IMR-90 (cell line): Measurements from ENCODE around the gene NLRC3. TPM values are rescaled to one million over a fixed set of nuclear protein-coding genes. Genes with fewer than 3 reads are reported as not detected.

ENCODE experiments used
- ATAC-seq: fragments of 200-7000 bp; cut with Tn5 transposase; 2 replicates; pipeline ENCODE4 v1.9.1; 2020; ENCODE audit warnings: low read depth, mild to moderate bottlenecking, moderate library complexity
- BruUV-seq: library from RNA; stranded (reverse); fragments of 400-500 nt; replicated peaks from 2 replicates; lab custom pipeline; 2021; lab: Mats Ljungman, UMichigan
- CTCF ChIA-PET: fragments of 300-600 bp; formaldehyde crosslinking; extraction: SDS; loops from one replicate; lab custom pipeline; 2021; ENCODE audit warnings: antibody characterized with exemption; lab: Yijun Ruan, JAX
- POLR2A ChIA-PET: fragments of 300-600 bp; sonication (Branson Sonifier 250); formaldehyde crosslinking; loops from one replicate; lab custom pipeline; 2022; ENCODE audit warnings: antibody characterized with exemption; ENCODE audit not compliant: unreplicated experiment; lab: Charles Lee
- DNase-seq: peaks from one replicate; pipeline ENCODE4 v3.0.0; 2013
- H2AFZ ChIP-seq: replicated peaks from 2 replicates; pipeline ENCODE3; 2013; ENCODE audit warnings: low read length, mild to moderate bottlenecking; ENCODE audit not compliant: poor library complexity
- H2AK5ac ChIP-seq: 2 replicates; pipeline ENCODE4 v1.6.1; 2013; ENCODE audit warnings: low read depth, low read length, inconsistent platforms
- H2AK9ac ChIP-seq: replicated peaks from 2 replicates; pipeline ENCODE3; 2013; ENCODE audit warnings: mild to moderate bottlenecking, low read depth, low read length, moderate library complexity; ENCODE audit not compliant: poor library complexity
- H2BK120ac ChIP-seq: 2 replicates; pipeline ENCODE4 v1.6.1; 2013; ENCODE audit warnings: low read depth, low read length, inconsistent platforms
- H2BK15ac ChIP-seq: 3 replicates; pipeline ENCODE4 v1.6.1; 2013; ENCODE audit warnings: low read depth, low read length, inconsistent platforms
- H2BK20ac ChIP-seq: 2 replicates; pipeline ENCODE4 v1.6.1; 2013; ENCODE audit warnings: low read depth, mild to moderate bottlenecking, inconsistent platforms, low read length, moderate library complexity
- H2BK5ac ChIP-seq: 2 replicates; pipeline ENCODE4 v1.6.1; 2013; ENCODE audit warnings: mild to moderate bottlenecking, low read depth, low read length, inconsistent platforms; ENCODE audit not compliant: poor library complexity, severe bottlenecking
- H3K14ac ChIP-seq: replicated peaks from 2 replicates; pipeline ENCODE4 v1.6.1; 2013; ENCODE audit warnings: low read depth, low read length, inconsistent platforms
- H3K18ac ChIP-seq: 2 replicates; pipeline ENCODE4 v1.6.1; 2013; ENCODE audit warnings: low read depth, low read length, control low read depth
- H3K23ac ChIP-seq: 2 replicates; pipeline ENCODE4 v1.6.1; 2013; ENCODE audit warnings: low read depth, low read length, inconsistent platforms
- H3K27ac ChIP-seq: 2 replicates; pipeline ENCODE4 v1.5.1; 2013; ENCODE audit warnings: mild to moderate bottlenecking, control low read depth, low read length; ENCODE audit not compliant: insufficient read depth
- H3K27me3 ChIP-seq: 2 replicates; pipeline ENCODE4 v1.6.1; 2013; ENCODE audit warnings: low read length; ENCODE audit not compliant: control insufficient read depth, insufficient read depth
- H3K36me3 ChIP-seq: 2 replicates; pipeline ENCODE4 v1.6.1; 2013; ENCODE audit warnings: low read length, mixed read lengths; ENCODE audit not compliant: control insufficient read depth, insufficient read depth
- H3K4ac ChIP-seq: 2 replicates; pipeline ENCODE4 v1.6.1; 2013; ENCODE audit warnings: low read depth, low read length, inconsistent platforms
- H3K4me1 ChIP-seq: 2 replicates; pipeline ENCODE4 v1.6.1; 2013; ENCODE audit warnings: low read length, mixed read lengths; ENCODE audit not compliant: control insufficient read depth, insufficient read depth
- H3K4me2 ChIP-seq: 2 replicates; pipeline ENCODE4 v1.6.1; 2013; ENCODE audit warnings: low read depth, mild to moderate bottlenecking, control low read depth, low read length, moderate library complexity
- H3K4me3 ChIP-seq: 2 replicates; pipeline ENCODE4 v1.5.1; 2013; ENCODE audit warnings: low read depth, mild to moderate bottlenecking, control low read depth, low read length, moderate library complexity; ENCODE audit not compliant: insufficient read depth
- H3K56ac ChIP-seq: 2 replicates; pipeline ENCODE4 v1.6.1; 2013; ENCODE audit warnings: low read length, inconsistent platforms; ENCODE audit not compliant: insufficient read depth; ENCODE audit errors: extremely low read depth
- H3K79me1 ChIP-seq, 2 experiments: 2 replicates each; pipeline ENCODE4 v1.6.1; 2013; ENCODE audit warnings: low read length in 2 of 2, inconsistent platforms in 1 of 2, low read depth in 1 of 2
- H3K9ac ChIP-seq: 2 replicates; pipeline ENCODE4 v1.6.1; 2013; ENCODE audit warnings: low read depth, low read length, control low read depth
- H3K9me1 ChIP-seq: 2 replicates; pipeline ENCODE4 v1.6.1; 2013; ENCODE audit warnings: low read length, inconsistent platforms; ENCODE audit not compliant: insufficient read depth
- H3K9me3 ChIP-seq: 2 replicates; pipeline ENCODE4 v1.6.1; 2013; ENCODE audit warnings: low read length; ENCODE audit not compliant: control insufficient read depth, insufficient read depth
- H4K20me1 ChIP-seq: 2 replicates; pipeline ENCODE4 v1.6.1; 2013; ENCODE audit warnings: low read length, inconsistent platforms; ENCODE audit not compliant: insufficient read depth
- H4K5ac ChIP-seq: 2 replicates; pipeline ENCODE4 v1.6.1; 2013; ENCODE audit warnings: mild to moderate bottlenecking, low read depth, low read length, control low read depth
- H4K8ac ChIP-seq, 2 experiments: 2 replicates each; pipeline ENCODE4 v1.6.1; 2013; ENCODE audit warnings: low read depth in 2 of 2, low read length in 2 of 2, control low read depth in 1 of 2, inconsistent platforms in 1 of 2
- H4K91ac ChIP-seq: 2 replicates; pipeline ENCODE4 v1.6.1; 2013; ENCODE audit warnings: low read depth, low read length, inconsistent platforms; ENCODE audit not compliant: insufficient read depth
- BHLHE40 ChIP-seq: fragments of 150-350 bp; IDR thresholded peaks from 2 replicates; pipeline ENCODE4 v1.6.1; 2016; ENCODE audit warnings: mild to moderate bottlenecking, low read depth, low read length
- CEBPB ChIP-seq: IDR thresholded peaks from 2 replicates; pipeline ENCODE4 v1.6.1; 2012; ENCODE audit warnings: low read depth, low read length, improper control_type of control experiment
- CHD1 ChIP-seq: IDR thresholded peaks from 2 replicates; pipeline ENCODE4 v1.6.1; 2012; ENCODE audit warnings: low read depth, low read length, improper control_type of control experiment
- MAFK ChIP-seq: IDR thresholded peaks from 2 replicates; pipeline ENCODE4 v1.6.1; 2012; ENCODE audit warnings: low read depth, low read length, improper control_type of control experiment
- MAZ ChIP-seq: IDR thresholded peaks from 2 replicates; pipeline ENCODE4 v1.6.1; 2012; ENCODE audit warnings: low read depth, mild to moderate bottlenecking, low read length, improper control_type of control experiment, moderate library complexity, borderline replicate concordance
- MXI1 ChIP-seq: IDR thresholded peaks from 2 replicates; pipeline ENCODE4 v1.6.1; 2012; ENCODE audit warnings: low read depth, mild to moderate bottlenecking, low read length, moderate library complexity, borderline replicate concordance
- NFE2L2 ChIP-seq: fragments of 150-350 bp; IDR thresholded peaks from 2 replicates; pipeline ENCODE4 v1.6.1; 2016; ENCODE audit warnings: low read depth, mild to moderate bottlenecking, low read length
- POLR2A ChIP-seq: IDR thresholded peaks from 2 replicates; pipeline ENCODE4 v1.6.1; 2012; ENCODE audit warnings: mild to moderate bottlenecking, low read depth, low read length
- RAD21 ChIP-seq: IDR thresholded peaks from 2 replicates; pipeline ENCODE4 v1.6.1; 2012; ENCODE audit warnings: low read length, improper control_type of control experiment
- RFX5 ChIP-seq: IDR thresholded peaks from 2 replicates; pipeline ENCODE4 v1.8.0; 2012; ENCODE audit warnings: low read depth, mild to moderate bottlenecking, low read length, moderate library complexity
- SMC3 ChIP-seq: fragments of 150-350 bp; IDR thresholded peaks from 2 replicates; pipeline ENCODE4 v1.6.1; 2016; ENCODE audit warnings: low read depth, mild to moderate bottlenecking, antibody characterized with exemption, low read length, moderate library complexity
- WGBS, 2 experiments: methylation state at CpG; one replicate each; pipeline versions ENCODE4 v1.1.5 to v1.1.7; 2013; ENCODE audit warnings: missing lambda C conversion rate in 2 of 2; ENCODE audit not compliant: insufficient read length in 1 of 2; ENCODE audit errors: extremely low coverage in 2 of 2; 5-methylcytosine and 5-hydroxymethylcytosine counted together
- dilution Hi-C: fragments of 300-500 bp; cut with HindIII; formaldehyde crosslinking; loops from one replicate; pipeline ENCODE4 v1.14.3; 2018; ENCODE audit warnings: low sequenced_read_pairs; ENCODE audit not compliant: unreplicated experiment
- in situ Hi-C: fragments of 300-500 bp; cut with MboI; formaldehyde crosslinking; loops from 3 replicates; pipeline ENCODE4 v1.14.3; 2019; ENCODE audit warnings: low sequenced_read_pairs, inconsistent platforms, mixed read lengths
- intact Hi-C: fragments of 100-400 bp; cut with micrococcal nuclease; formaldehyde crosslinking; loops from 2 replicates; pipeline ENCODE4 v1.10.0; 2022
- polyA plus RNA-seq, 3 experiments: library from polyadenylated mRNA; depleted of rRNA; stranded (reverse); fragments of >200 nt; gene quantifications; 2 replicates each; pipeline ENCODE4 v1.2.3, GENCODE V29; 2012; ENCODE audit warnings: low replicate concordance in 1 of 3
- total RNA-seq: library from RNA; depleted of rRNA; stranded (reverse); fragments of >200 nt; gene quantifications from 2 replicates; pipeline ENCODE4 v1.2.3, GENCODE V29; 2012
- TF ChIP-seq, protein P1 (sequence below): fragments of 150-350 bp; IDR thresholded peaks from 2 replicates; pipeline ENCODE4 v1.6.1; 2016; ENCODE audit warnings: low read depth, mild to moderate bottlenecking, low read length, moderate library complexity, borderline replicate concordance
- TF ChIP-seq, protein P2 (sequence below): conservative IDR thresholded peaks from 2 replicates; pipeline ENCODE4 v1.5.1; 2012; ENCODE audit warnings: mild to moderate bottlenecking, low read depth, low read length, improper control_type of control experiment
- TF ChIP-seq, protein P3 (sequence below): fragments of 150-350 bp; IDR thresholded peaks from 2 replicates; pipeline ENCODE4 v1.6.1; 2017; ENCODE audit warnings: mild to moderate bottlenecking, antibody characterized with exemption, low read length, low read depth

The NLRC3 gene
- total and polyA plus RNA-seq, 2 of the 4 experiments (the other 2 are of a cell fraction), result not detected

DNA sequence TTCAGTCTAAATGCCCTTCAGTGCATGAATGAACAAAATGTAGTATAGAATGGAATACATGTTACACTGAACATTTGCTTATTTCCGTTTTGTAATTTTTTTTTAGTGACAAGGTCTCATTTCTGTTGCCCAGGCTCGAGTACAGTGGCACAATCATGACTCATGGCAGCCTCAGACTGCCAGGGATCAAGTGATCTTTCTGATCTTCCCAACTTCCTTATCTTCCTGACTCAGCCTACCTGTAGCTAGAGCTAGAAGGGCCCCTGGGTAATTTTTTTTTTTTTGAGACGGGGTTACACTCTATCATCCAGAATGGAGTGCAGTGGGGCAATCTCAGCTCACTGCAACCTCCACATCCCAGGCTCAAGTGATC lies 41.6 kb upstream of the NLRC3 start:
- Histone ChIP-seq H3K27me3 (no peaks in the 10 kb centered on the region), H4K91ac (no peak overlapping the region), H3K79me1 (peaks cover 35 to 65% of the 10 kb centered on the region in 2 experiments), H3K9ac (no peak overlapping the region), H3K4me2 (no peak overlapping the region), H2AK9ac (no peak overlapping the region), H2BK5ac (no peak overlapping the region), H2AFZ (no peak overlapping the region), H3K4me1 (no peaks in the 10 kb centered on the region), H2AK5ac (no peak overlapping the region), H2BK15ac (no peak overlapping the region), H3K18ac (no peak overlapping the region), H3K4me3 (no peak overlapping the region), H3K14ac (no peak overlapping the region), H3K56ac (no peak overlapping the region), H2BK120ac (no peak overlapping the region), H3K23ac (no peak overlapping the region), H4K8ac (no peak overlapping the region), H3K9me1 (peaks cover 4% of the 10 kb centered on the region; the same call in 1 of the 2 replicates), H3K36me3 (peaks cover 7% of the 10 kb centered on the region; the same call in 1 of the 2 replicates), H3K4ac (no peak overlapping the region), H3K27ac (no peak overlapping the region), H4K20me1 (no peaks in the 10 kb centered on the region; the same call in 1 of the 2 replicates), H2BK20ac (no peak overlapping the region), H4K5ac (no peak overlapping the region), H3K9me3 (no peaks in the 10 kb centered on the region)
- in situ Hi-C loops (no loop called here), dilution Hi-C loops (no loop called here), intact Hi-C loops (no loop called here)
- 90% methylated on average over 2 of the region's 3 CpGs; no CpG with 5 or more reads in 1 of the 2 experiments for WGBS, 2 experiments
- TF ChIP-seq CHD1 (no peak), RAD21 (no peak), MXI1 (no peak), POLR2A (no peak), NFE2L2 (no peak), CEBPB (no peak), RFX5 (no peak), MAFK (no peak), MAZ (no peak), BHLHE40 (no peak), SMC3 (no peak)
- TF ChIP-seq, protein P1, sequence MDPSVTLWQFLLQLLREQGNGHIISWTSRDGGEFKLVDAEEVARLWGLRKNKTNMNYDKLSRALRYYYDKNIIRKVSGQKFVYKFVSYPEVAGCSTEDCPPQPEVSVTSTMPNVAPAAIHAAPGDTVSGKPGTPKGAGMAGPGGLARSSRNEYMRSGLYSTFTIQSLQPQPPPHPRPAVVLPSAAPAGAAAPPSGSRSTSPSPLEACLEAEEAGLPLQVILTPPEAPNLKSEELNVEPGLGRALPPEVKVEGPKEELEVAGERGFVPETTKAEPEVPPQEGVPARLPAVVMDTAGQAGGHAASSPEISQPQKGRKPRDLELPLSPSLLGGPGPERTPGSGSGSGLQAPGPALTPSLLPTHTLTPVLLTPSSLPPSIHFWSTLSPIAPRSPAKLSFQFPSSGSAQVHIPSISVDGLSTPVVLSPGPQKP, result no peak
- TF ChIP-seq, protein P2, sequence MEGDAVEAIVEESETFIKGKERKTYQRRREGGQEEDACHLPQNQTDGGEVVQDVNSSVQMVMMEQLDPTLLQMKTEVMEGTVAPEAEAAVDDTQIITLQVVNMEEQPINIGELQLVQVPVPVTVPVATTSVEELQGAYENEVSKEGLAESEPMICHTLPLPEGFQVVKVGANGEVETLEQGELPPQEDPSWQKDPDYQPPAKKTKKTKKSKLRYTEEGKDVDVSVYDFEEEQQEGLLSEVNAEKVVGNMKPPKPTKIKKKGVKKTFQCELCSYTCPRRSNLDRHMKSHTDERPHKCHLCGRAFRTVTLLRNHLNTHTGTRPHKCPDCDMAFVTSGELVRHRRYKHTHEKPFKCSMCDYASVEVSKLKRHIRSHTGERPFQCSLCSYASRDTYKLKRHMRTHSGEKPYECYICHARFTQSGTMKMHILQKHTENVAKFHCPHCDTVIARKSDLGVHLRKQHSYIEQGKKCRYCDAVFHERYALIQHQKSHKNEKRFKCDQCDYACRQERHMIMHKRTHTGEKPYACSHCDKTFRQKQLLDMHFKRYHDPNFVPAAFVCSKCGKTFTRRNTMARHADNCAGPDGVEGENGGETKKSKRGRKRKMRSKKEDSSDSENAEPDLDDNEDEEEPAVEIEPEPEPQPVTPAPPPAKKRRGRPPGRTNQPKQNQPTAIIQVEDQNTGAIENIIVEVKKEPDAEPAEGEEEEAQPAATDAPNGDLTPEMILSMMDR, result no peak
- TF ChIP-seq, protein P3, sequence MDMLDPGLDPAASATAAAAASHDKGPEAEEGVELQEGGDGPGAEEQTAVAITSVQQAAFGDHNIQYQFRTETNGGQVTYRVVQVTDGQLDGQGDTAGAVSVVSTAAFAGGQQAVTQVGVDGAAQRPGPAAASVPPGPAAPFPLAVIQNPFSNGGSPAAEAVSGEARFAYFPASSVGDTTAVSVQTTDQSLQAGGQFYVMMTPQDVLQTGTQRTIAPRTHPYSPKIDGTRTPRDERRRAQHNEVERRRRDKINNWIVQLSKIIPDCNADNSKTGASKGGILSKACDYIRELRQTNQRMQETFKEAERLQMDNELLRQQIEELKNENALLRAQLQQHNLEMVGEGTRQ, result no peak
- CTCF ChIA-PET, result interaction anchor here (0.5 kb wide), 1 partner anchor 14 kb away, joined by 5 read pairs; no protein-coding TSS in a partner anchor
- no peak for ATAC-seq
- POLR2A ChIA-PET, result no interaction called here
- no TSS peak for BruUV-seq
- DNase-seq, result no peak
